Caco-2 (cell line): Measurements from ENCODE around the gene TMEM213. TPM values are rescaled to one million over a fixed set of nuclear protein-coding genes. Genes with fewer than 3 reads are reported as not detected.

Experiments used
- BruUV-seq: library from RNA; stranded (reverse); fragments of 400-500 nt; replicated peaks from 2 replicates; lab custom pipeline; 2021; lab: Mats Ljungman, UMichigan
- CTCF ChIA-PET: fragments of 300-600 bp; sonication (Branson Sonifier 250); formaldehyde crosslinking; loops from one replicate; lab custom pipeline; 2022; ENCODE audit warnings: antibody characterized with exemption; lab: Charles Lee
- POLR2A ChIA-PET: fragments of 300-600 bp; sonication (Branson Sonifier 250); formaldehyde crosslinking; loops from one replicate; lab custom pipeline; 2022; ENCODE audit warnings: antibody characterized with exemption; lab: Charles Lee
- DNase-seq, 2 experiments: peaks; one replicate each; pipeline versions ENCODE4 v3.0.0 to v3.0.0-alpha.2; 2020 to 2022
- H3K27me3 ChIP-seq: replicated peaks from 2 replicates; pipeline ENCODE4 v1.6.0; 2011; ENCODE audit warnings: low read length; ENCODE audit not compliant: control insufficient read depth, insufficient read depth
- H3K36me3 ChIP-seq: 2 replicates; pipeline ENCODE4 v1.5.1; 2011; ENCODE audit warnings: low read length; ENCODE audit not compliant: control insufficient read depth, insufficient read depth
- H3K4me1 ChIP-seq: fragments of 250-450 bp; sonication (Bioruptor Pico); 2 replicates; pipeline ENCODE4 v1.5.1; 2020; ENCODE audit warnings: mild to moderate bottlenecking
- H3K4me3 ChIP-seq: 2 replicates; pipeline ENCODE4 v1.5.1; 2011; ENCODE audit warnings: low read depth, mild to moderate bottlenecking, control low read depth, low read length
- H3K9me3 ChIP-seq: fragments of 250-450 bp; sonication (Bioruptor Pico); 2 replicates; pipeline ENCODE4 v1.5.1; 2020; ENCODE audit warnings: mild to moderate bottlenecking, moderate library complexity
- H3K27ac Mint-ChIP-seq: one replicate; pipeline ENCODE4 v1.8.0; 2022; ENCODE audit warnings: mixed read lengths; ENCODE audit not compliant: unreplicated experiment
- H3K27me3 Mint-ChIP-seq: one replicate; pipeline ENCODE4 v1.8.0; 2022; ENCODE audit warnings: mixed read lengths; ENCODE audit not compliant: insufficient read depth, unreplicated experiment
- H3K36me3 Mint-ChIP-seq: one replicate; pipeline ENCODE4 v1.8.0; 2022; ENCODE audit warnings: mild to moderate bottlenecking, mixed read lengths; ENCODE audit not compliant: insufficient read depth, unreplicated experiment
- H3K4me1 Mint-ChIP-seq: one replicate; pipeline ENCODE4 v1.8.0; 2022; ENCODE audit warnings: low read depth, mixed read lengths; ENCODE audit not compliant: unreplicated experiment
- H3K4me3 Mint-ChIP-seq: one replicate; pipeline ENCODE4 v1.8.0; 2022; ENCODE audit warnings: mild to moderate bottlenecking, moderate library complexity, mixed read lengths; ENCODE audit not compliant: unreplicated experiment
- H3K9me3 Mint-ChIP-seq: one replicate; pipeline ENCODE4 v1.8.0; 2022; ENCODE audit warnings: mixed read lengths; ENCODE audit not compliant: unreplicated experiment
- intact Hi-C: fragments of 100-400 bp; cut with micrococcal nuclease; formaldehyde crosslinking; loops from one replicate; pipeline ENCODE4 v1.10.0; 2022; ENCODE audit not compliant: unreplicated experiment
- total RNA-seq: library from RNA; stranded (reverse); gene quantifications from 2 replicates; pipeline ENCODE4 v1.2.3, GENCODE V29; 2022
- TF ChIP-seq, protein P1 (sequence below), 2 experiments: fragments of 200-600 bp in 1 of 2; IDR thresholded peaks; 1 replicate in 1 of 2; 2 replicates in 1 of 2; pipeline versions ENCODE4 v1.5.1 to v1.8.0; 2011 to 2022; ENCODE audit warnings: antibody characterized with exemption in 1 of 2, control low read depth in 1 of 2, inconsistent platforms in 1 of 2, low read depth in 1 of 2, low read length in 1 of 2, mild to moderate bottlenecking in 1 of 2, moderate library complexity in 1 of 2; ENCODE audit not compliant: insufficient read depth in 1 of 2, severe bottlenecking in 1 of 2, unreplicated experiment in 1 of 2

TMEM213 gene
- total RNA-seq, 1 experiment from 2014 or later: not detected

GRCh38 chr7:138848056-138848980, 50.5 kb downstream of the TMEM213 start:
- Mint-ChIP-seq H3K27me3 (no peaks in the 10 kb centered on the region), H3K9me3 (no peaks in the 10 kb centered on the region), H3K36me3 (peaks cover 34% of the 10 kb centered on the region), H3K4me3 (no peak overlapping the region), H3K4me1 (no peaks in the 10 kb centered on the region), H3K27ac (no peak overlapping the region)
- no peaks in the 10 kb centered on the region; the same call in 1 of the 2 replicates for H3K36me3 ChIP-seq
- no peaks in the 10 kb centered on the region for H3K9me3 ChIP-seq
- no peaks in the 10 kb centered on the region for H3K4me1 ChIP-seq
- ChIA-PET CTCF (no interaction called here), POLR2A (no interaction called here)
- DNase-seq: no peak
- no peaks in the 10 kb centered on the region for H3K27me3 ChIP-seq
- BruUV-seq: no TSS peak
- no peak overlapping the region for H3K4me3 ChIP-seq
- intact Hi-C loops: no loop called here
- TF ChIP-seq, protein P1, sequence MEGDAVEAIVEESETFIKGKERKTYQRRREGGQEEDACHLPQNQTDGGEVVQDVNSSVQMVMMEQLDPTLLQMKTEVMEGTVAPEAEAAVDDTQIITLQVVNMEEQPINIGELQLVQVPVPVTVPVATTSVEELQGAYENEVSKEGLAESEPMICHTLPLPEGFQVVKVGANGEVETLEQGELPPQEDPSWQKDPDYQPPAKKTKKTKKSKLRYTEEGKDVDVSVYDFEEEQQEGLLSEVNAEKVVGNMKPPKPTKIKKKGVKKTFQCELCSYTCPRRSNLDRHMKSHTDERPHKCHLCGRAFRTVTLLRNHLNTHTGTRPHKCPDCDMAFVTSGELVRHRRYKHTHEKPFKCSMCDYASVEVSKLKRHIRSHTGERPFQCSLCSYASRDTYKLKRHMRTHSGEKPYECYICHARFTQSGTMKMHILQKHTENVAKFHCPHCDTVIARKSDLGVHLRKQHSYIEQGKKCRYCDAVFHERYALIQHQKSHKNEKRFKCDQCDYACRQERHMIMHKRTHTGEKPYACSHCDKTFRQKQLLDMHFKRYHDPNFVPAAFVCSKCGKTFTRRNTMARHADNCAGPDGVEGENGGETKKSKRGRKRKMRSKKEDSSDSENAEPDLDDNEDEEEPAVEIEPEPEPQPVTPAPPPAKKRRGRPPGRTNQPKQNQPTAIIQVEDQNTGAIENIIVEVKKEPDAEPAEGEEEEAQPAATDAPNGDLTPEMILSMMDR (IDR thresholded peaks at IDR 0.05; ENCODE audit: insufficient read depth in 1 of 2, low read depth in 1 of 2, low read length in 1 of 2, severe bottlenecking in 1 of 2, unreplicated experiment in 1 of 2): no peak

GRCh38 chr7:138849701-138850100, 51.9 kb downstream of the TMEM213 start:
- H3K9me3 ChIP-seq: no peaks in the 10 kb centered on the region
- Mint-ChIP-seq H3K9me3 (no peaks in the 10 kb centered on the region), H3K4me1 (no peaks in the 10 kb centered on the region), H3K36me3 (peaks cover 36% of the 10 kb centered on the region), H3K27ac (no peak overlapping the region), H3K4me3 (no peak overlapping the region), H3K27me3 (no peaks in the 10 kb centered on the region)
- no peak for DNase-seq
- TF ChIP-seq, protein P1 (IDR thresholded peaks at IDR 0.05; ENCODE audit: insufficient read depth in 1 of 2, low read depth in 1 of 2, low read length in 1 of 2, severe bottlenecking in 1 of 2, unreplicated experiment in 1 of 2): no peak
- ChIA-PET POLR2A (no interaction called here), CTCF (no interaction called here)
- BruUV-seq: no TSS peak
- intact Hi-C loops: no loop called here
- no peaks in the 10 kb centered on the region for H3K36me3 ChIP-seq
- H3K4me3 ChIP-seq: no peak overlapping the region
- no peaks in the 10 kb centered on the region for H3K27me3 ChIP-seq
- no peaks in the 10 kb centered on the region for H3K4me1 ChIP-seq

DNA sequence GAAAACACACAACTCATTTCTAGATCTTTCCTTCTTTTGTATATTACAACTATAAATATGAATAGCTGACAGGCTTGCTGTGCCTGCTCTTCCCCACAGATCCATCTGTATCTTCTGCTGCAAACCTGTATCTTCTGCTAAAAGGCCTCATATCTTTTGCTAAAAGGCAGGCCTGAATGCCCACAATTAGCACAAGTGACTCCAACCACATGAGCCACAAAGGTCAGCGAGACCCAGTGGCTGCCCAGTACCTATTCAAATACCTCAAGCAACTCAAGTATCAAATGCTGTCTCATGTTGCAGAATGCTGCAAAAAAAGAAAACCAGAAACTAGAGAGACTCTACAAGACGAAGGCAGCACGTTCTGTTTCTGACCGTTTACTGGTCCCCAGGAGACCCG, 54.7 kb downstream of the TMEM213 start:
- H3K9me3 ChIP-seq: no peaks in the 10 kb centered on the region
- H3K27me3 Mint-ChIP-seq: no peaks in the 10 kb centered on the region
- intact Hi-C loops: no loop called here
- H3K9me3 Mint-ChIP-seq: no peaks in the 10 kb centered on the region
- no peaks in the 10 kb centered on the region for H3K36me3 ChIP-seq
- TF ChIP-seq, protein P1 (IDR thresholded peaks at IDR 0.05; ENCODE audit: insufficient read depth in 1 of 2, low read depth in 1 of 2, low read length in 1 of 2, severe bottlenecking in 1 of 2, unreplicated experiment in 1 of 2): no peak
- H3K4me1 Mint-ChIP-seq: no peaks in the 10 kb centered on the region
- H3K27ac Mint-ChIP-seq: no peak overlapping the region
- ChIA-PET CTCF (no interaction called here), POLR2A (no interaction called here)
- H3K4me3 Mint-ChIP-seq: no peak overlapping the region
- H3K36me3 Mint-ChIP-seq: peaks cover 36% of the 10 kb centered on the region
- BruUV-seq: no TSS peak
- no peaks in the 10 kb centered on the region for H3K4me1 ChIP-seq
- no peak overlapping the region for H3K4me3 ChIP-seq
- no peaks in the 10 kb centered on the region for H3K27me3 ChIP-seq
- DNase-seq: no peak
